HEK293 (cell line): Measurements from ENCODE around the gene TRAPPC10.

Experiments
- KLF16 ChIP-seq: fragments of 450-650 bp; formaldehyde crosslinking; IDR thresholded peaks from 2 replicates; pipeline ENCODE4 v1.5.1; 2017; ENCODE audit warnings: missing biosample characterization, missing genetic modification characterization
- MZF1 ChIP-seq: fragments of 450-650 bp; formaldehyde crosslinking; IDR thresholded peaks from 2 replicates; pipeline ENCODE4 v1.5.1; 2017; ENCODE audit warnings: missing biosample characterization, missing genetic modification characterization, borderline replicate concordance
- RBAK ChIP-seq: fragments of 450-650 bp; formaldehyde crosslinking; IDR thresholded peaks from 2 replicates; pipeline ENCODE4 v1.5.1; 2016; ENCODE audit warnings: missing biosample characterization, missing genetic modification characterization
- SCRT1 ChIP-seq: fragments of 450-650 bp; formaldehyde crosslinking; IDR thresholded peaks from 2 replicates; pipeline ENCODE4 v1.5.1; 2016; ENCODE audit warnings: missing biosample characterization, missing genetic modification characterization, borderline replicate concordance
- SP2 ChIP-seq: fragments of 450-650 bp; formaldehyde crosslinking; IDR thresholded peaks from 2 replicates; pipeline ENCODE4 v1.5.1; 2016; ENCODE audit warnings: missing biosample characterization, missing genetic modification characterization
- ZBTB8A ChIP-seq: fragments of 450-650 bp; formaldehyde crosslinking; IDR thresholded peaks from 2 replicates; pipeline ENCODE4 v1.5.1; 2016; ENCODE audit warnings: missing biosample characterization, missing genetic modification characterization
- ZEB2 ChIP-seq: fragments of 450-650 bp; formaldehyde crosslinking; IDR thresholded peaks from 2 replicates; pipeline ENCODE4 v1.5.1; 2016; ENCODE audit warnings: missing biosample characterization, missing genetic modification characterization
- ZFP3 ChIP-seq: fragments of 450-650 bp; formaldehyde crosslinking; IDR thresholded peaks from 2 replicates; pipeline ENCODE4 v1.5.1; 2016; ENCODE audit warnings: low read depth, missing biosample characterization, missing genetic modification characterization
- ZNF157 ChIP-seq: fragments of 450-650 bp; formaldehyde crosslinking; IDR thresholded peaks from 2 replicates; pipeline ENCODE4 v1.5.1; 2016; ENCODE audit warnings: missing biosample characterization, missing genetic modification characterization
- ZNF184 ChIP-seq: fragments of 450-650 bp; IDR thresholded peaks from 2 replicates; pipeline ENCODE4 v1.5.1; 2018; ENCODE audit warnings: missing biosample characterization, mild to moderate bottlenecking, missing genetic modification characterization
- ZNF214 ChIP-seq: fragments of 450-650 bp; formaldehyde crosslinking; IDR thresholded peaks from 2 replicates; pipeline ENCODE4 v1.5.1; 2017; ENCODE audit warnings: missing biosample characterization, mild to moderate bottlenecking, missing genetic modification characterization, borderline replicate concordance
- ZNF23 ChIP-seq: fragments of 450-650 bp; formaldehyde crosslinking; IDR thresholded peaks from 2 replicates; pipeline ENCODE4 v1.5.1; 2016; ENCODE audit warnings: missing biosample characterization, missing genetic modification characterization, borderline replicate concordance
- ZNF324 ChIP-seq: fragments of 450-650 bp; formaldehyde crosslinking; IDR thresholded peaks from 2 replicates; pipeline ENCODE4 v1.5.1; 2016; ENCODE audit warnings: missing biosample characterization, missing genetic modification characterization
- ZNF514 ChIP-seq: fragments of 450-650 bp; formaldehyde crosslinking; IDR thresholded peaks from 2 replicates; pipeline ENCODE4 v1.5.1; 2016; ENCODE audit warnings: missing biosample characterization, missing genetic modification characterization
- ZNF521 ChIP-seq: fragments of 450-650 bp; formaldehyde crosslinking; IDR thresholded peaks from 2 replicates; pipeline ENCODE4 v1.5.1; 2017; ENCODE audit warnings: missing biosample characterization, mild to moderate bottlenecking, missing genetic modification characterization
- ZNF571 ChIP-seq: fragments of 450-650 bp; formaldehyde crosslinking; IDR thresholded peaks from 2 replicates; pipeline ENCODE4 v1.5.0; 2017; ENCODE audit warnings: missing biosample characterization, missing genetic modification characterization
- ZNF654 ChIP-seq: fragments of 450-650 bp; formaldehyde crosslinking; IDR thresholded peaks from 2 replicates; pipeline ENCODE4 v1.5.1; 2016; ENCODE audit warnings: low read depth, missing biosample characterization, missing genetic modification characterization
- ZNF664 ChIP-seq: fragments of 450-650 bp; formaldehyde crosslinking; IDR thresholded peaks from 2 replicates; pipeline ENCODE4 v1.5.1; 2016; ENCODE audit warnings: missing biosample characterization, missing genetic modification characterization
- ZNF707 ChIP-seq: fragments of 450-650 bp; formaldehyde crosslinking; IDR thresholded peaks from 2 replicates; pipeline ENCODE4 v1.5.1; 2016; ENCODE audit warnings: missing biosample characterization, missing genetic modification characterization
- ZNF747 ChIP-seq: fragments of 450-650 bp; formaldehyde crosslinking; IDR thresholded peaks from 2 replicates; pipeline ENCODE4 v1.5.1; 2016; ENCODE audit warnings: missing biosample characterization, missing genetic modification characterization
- ZNF768 ChIP-seq: fragments of 450-650 bp; formaldehyde crosslinking; IDR thresholded peaks from 2 replicates; pipeline ENCODE4 v1.5.1; 2018; ENCODE audit warnings: missing biosample characterization, mild to moderate bottlenecking, missing genetic modification characterization
- ZNF776 ChIP-seq: fragments of 450-650 bp; formaldehyde crosslinking; IDR thresholded peaks from 2 replicates; pipeline ENCODE4 v1.5.0; 2017; ENCODE audit warnings: missing biosample characterization, missing genetic modification characterization, borderline replicate concordance
- ZNF777 ChIP-seq: fragments of 450-650 bp; formaldehyde crosslinking; IDR thresholded peaks from 2 replicates; pipeline ENCODE4 v1.5.1; 2017; ENCODE audit warnings: missing biosample characterization, missing genetic modification characterization, borderline replicate concordance
- ZNF791 ChIP-seq: fragments of 450-650 bp; formaldehyde crosslinking; IDR thresholded peaks from 2 replicates; pipeline ENCODE4 v1.5.1; 2016; ENCODE audit warnings: missing biosample characterization, missing genetic modification characterization
- ZSCAN30 ChIP-seq: fragments of 450-650 bp; IDR thresholded peaks from 2 replicates; pipeline ENCODE4 v1.5.1; 2018; ENCODE audit warnings: missing biosample characterization, mild to moderate bottlenecking, missing genetic modification characterization, moderate library complexity
- TF ChIP-seq, protein P1 (sequence below): fragments of 450-650 bp; formaldehyde crosslinking; IDR thresholded peaks from 2 replicates; pipeline ENCODE4 v1.5.1; 2017; ENCODE audit warnings: missing biosample characterization, missing genetic modification characterization
- TF ChIP-seq, protein P2 (sequence below): fragments of 450-650 bp; formaldehyde crosslinking; IDR thresholded peaks from 2 replicates; pipeline ENCODE4 v1.5.1; 2016; ENCODE audit warnings: missing biosample characterization, missing genetic modification characterization
- TF ChIP-seq, protein P3 (sequence below): fragments of 450-650 bp; formaldehyde crosslinking; optimal IDR thresholded peaks from 2 replicates; pipeline ENCODE3; 2016; ENCODE audit warnings: missing biosample characterization, mild to moderate bottlenecking, missing genetic modification characterization
- TF ChIP-seq, protein P4 (sequence below): fragments of 450-650 bp; formaldehyde crosslinking; IDR thresholded peaks from 2 replicates; pipeline ENCODE4 v1.5.1; 2016; ENCODE audit warnings: missing biosample characterization, missing genetic modification characterization
- TF ChIP-seq, protein P5 (sequence below): fragments of 450-650 bp; formaldehyde crosslinking; IDR thresholded peaks from 2 replicates; pipeline ENCODE4 v1.5.1; 2016; ENCODE audit warnings: missing biosample characterization, missing genetic modification characterization
- TF ChIP-seq, protein P6 (sequence below): fragments of 450-650 bp; formaldehyde crosslinking; IDR thresholded peaks from 2 replicates; pipeline ENCODE4 v1.5.1; 2016; ENCODE audit warnings: missing biosample characterization, missing genetic modification characterization

Gene TRAPPC10

DNA sequence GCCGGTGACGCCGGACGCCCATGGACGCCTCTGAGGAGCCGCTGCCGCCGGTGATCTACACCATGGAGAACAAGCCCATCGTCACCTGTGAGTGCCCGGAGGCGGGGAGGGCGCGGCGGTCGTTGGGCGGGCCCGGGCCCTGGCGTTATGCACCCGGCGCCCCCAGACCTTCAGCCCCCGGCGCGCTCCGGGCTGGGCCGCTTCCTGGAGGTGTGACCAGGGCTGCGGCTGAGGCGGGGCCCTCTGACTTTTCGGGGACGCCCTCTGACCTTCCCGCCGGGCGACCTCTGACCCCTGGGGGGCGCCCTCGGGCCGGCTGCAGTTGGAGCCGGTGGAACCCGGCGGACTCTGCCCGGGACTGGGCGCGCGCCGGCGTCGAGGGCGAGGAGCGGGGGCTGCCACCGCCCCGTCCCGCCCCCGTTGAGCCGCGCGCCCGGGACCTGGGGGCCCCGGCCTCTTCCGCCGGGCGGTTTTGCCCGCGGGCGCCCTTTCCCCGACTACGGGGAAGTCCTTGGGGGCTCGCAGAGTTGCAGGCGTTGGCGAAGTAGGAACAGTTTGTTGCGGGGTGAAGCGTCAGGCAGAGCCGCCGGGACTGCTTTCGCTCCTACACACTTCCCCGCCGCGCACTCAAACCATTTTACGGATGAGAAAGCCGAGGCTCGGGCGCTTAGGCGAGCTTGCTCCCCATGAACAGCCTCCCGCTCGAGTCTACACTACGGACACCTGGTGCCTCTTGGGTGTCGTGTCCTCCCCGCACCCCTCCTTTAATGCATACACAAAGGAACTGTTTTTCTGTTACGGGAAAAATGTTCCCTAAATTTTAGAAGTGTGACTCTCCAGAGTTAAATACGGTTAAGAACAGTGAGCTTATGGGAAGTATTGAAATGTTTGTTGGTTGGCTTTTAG is 618 bp downstream of the TRAPPC10 start (continued):
- TF ChIP-seq, protein P1, sequence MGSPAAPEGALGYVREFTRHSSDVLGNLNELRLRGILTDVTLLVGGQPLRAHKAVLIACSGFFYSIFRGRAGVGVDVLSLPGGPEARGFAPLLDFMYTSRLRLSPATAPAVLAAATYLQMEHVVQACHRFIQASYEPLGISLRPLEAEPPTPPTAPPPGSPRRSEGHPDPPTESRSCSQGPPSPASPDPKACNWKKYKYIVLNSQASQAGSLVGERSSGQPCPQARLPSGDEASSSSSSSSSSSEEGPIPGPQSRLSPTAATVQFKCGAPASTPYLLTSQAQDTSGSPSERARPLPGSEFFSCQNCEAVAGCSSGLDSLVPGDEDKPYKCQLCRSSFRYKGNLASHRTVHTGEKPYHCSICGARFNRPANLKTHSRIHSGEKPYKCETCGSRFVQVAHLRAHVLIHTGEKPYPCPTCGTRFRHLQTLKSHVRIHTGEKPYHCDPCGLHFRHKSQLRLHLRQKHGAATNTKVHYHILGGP (tag by site-specific recombination), result no peak
- TF ChIP-seq ZNF214 (tag by site-specific recombination) (no peak), SCRT1 (tag by site-specific recombination) (no peak), ZNF571 (tag by site-specific recombination) (no peak), ZNF23 (tag by site-specific recombination) (no peak), ZSCAN30 (tag by site-specific recombination) (no peak), ZNF777 (tag by site-specific recombination) (no peak), KLF16 (tag by site-specific recombination) (peak; percentile 26; the same call in 1 of the 2 replicates), ZNF654 (tag by site-specific recombination) (no peak), ZNF768 (tag by site-specific recombination) (no peak), ZBTB8A (tag by site-specific recombination) (peak; percentile 91), ZNF324 (tag by site-specific recombination) (0 out of 2 replicates have a peak, but pooled peaks have one; percentile 22), ZNF521 (tag by site-specific recombination) (no peak), ZNF664 (tag by site-specific recombination) (no peak), ZNF776 (no peak), ZNF707 (tag by site-specific recombination) (no peak), MZF1 (tag by site-specific recombination) (no peak), ZNF514 (tag by site-specific recombination) (no peak), ZNF157 (no peak), ZFP3 (tag by site-specific recombination) (no peak), SP2 (tag by site-specific recombination) (peak; percentile 27), RBAK (tag by site-specific recombination) (no peak), ZNF791 (no peak), ZNF747 (tag by site-specific recombination) (no peak), ZNF184 (tag by site-specific recombination) (0 out of 2 replicates have a peak, but pooled peaks have one; percentile 21), ZEB2 (tag by site-specific recombination) (peak; percentile 17; the same call in 1 of the 2 replicates)
- TF ChIP-seq, protein P2, sequence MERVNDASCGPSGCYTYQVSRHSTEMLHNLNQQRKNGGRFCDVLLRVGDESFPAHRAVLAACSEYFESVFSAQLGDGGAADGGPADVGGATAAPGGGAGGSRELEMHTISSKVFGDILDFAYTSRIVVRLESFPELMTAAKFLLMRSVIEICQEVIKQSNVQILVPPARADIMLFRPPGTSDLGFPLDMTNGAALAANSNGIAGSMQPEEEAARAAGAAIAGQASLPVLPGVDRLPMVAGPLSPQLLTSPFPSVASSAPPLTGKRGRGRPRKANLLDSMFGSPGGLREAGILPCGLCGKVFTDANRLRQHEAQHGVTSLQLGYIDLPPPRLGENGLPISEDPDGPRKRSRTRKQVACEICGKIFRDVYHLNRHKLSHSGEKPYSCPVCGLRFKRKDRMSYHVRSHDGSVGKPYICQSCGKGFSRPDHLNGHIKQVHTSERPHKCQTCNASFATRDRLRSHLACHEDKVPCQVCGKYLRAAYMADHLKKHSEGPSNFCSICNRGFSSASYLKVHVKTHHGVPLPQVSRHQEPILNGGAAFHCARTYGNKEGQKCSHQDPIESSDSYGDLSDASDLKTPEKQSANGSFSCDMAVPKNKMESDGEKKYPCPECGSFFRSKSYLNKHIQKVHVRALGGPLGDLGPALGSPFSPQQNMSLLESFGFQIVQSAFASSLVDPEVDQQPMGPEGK (tag by site-specific recombination), result peak; percentile 56; the same call in 1 of the 2 replicates
- TF ChIP-seq, protein P3, sequence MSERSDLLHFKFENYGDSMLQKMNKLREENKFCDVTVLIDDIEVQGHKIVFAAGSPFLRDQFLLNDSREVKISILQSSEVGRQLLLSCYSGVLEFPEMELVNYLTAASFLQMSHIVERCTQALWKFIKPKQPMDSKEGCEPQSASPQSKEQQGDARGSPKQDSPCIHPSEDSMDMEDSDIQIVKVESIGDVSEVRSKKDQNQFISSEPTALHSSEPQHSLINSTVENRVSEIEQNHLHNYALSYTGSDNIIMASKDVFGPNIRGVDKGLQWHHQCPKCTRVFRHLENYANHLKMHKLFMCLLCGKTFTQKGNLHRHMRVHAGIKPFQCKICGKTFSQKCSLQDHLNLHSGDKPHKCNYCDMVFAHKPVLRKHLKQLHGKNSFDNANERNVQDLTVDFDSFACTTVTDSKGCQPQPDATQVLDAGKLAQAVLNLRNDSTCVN, result peak; percentile 80
- TF ChIP-seq, protein P4, sequence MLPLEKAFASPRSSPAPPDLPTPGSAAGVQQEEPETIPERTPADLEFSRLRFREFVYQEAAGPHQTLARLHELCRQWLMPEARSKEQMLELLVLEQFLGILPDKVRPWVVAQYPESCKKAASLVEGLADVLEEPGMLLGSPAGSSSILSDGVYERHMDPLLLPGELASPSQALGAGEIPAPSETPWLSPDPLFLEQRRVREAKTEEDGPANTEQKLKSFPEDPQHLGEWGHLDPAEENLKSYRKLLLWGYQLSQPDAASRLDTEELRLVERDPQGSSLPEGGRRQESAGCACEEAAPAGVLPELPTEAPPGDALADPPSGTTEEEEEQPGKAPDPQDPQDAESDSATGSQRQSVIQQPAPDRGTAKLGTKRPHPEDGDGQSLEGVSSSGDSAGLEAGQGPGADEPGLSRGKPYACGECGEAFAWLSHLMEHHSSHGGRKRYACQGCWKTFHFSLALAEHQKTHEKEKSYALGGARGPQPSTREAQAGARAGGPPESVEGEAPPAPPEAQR (tag by site-specific recombination), result no peak
- TF ChIP-seq, protein P5, sequence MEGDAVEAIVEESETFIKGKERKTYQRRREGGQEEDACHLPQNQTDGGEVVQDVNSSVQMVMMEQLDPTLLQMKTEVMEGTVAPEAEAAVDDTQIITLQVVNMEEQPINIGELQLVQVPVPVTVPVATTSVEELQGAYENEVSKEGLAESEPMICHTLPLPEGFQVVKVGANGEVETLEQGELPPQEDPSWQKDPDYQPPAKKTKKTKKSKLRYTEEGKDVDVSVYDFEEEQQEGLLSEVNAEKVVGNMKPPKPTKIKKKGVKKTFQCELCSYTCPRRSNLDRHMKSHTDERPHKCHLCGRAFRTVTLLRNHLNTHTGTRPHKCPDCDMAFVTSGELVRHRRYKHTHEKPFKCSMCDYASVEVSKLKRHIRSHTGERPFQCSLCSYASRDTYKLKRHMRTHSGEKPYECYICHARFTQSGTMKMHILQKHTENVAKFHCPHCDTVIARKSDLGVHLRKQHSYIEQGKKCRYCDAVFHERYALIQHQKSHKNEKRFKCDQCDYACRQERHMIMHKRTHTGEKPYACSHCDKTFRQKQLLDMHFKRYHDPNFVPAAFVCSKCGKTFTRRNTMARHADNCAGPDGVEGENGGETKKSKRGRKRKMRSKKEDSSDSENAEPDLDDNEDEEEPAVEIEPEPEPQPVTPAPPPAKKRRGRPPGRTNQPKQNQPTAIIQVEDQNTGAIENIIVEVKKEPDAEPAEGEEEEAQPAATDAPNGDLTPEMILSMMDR (tag by site-specific recombination), result no peak; the same call in none of the 2 replicates
- TF ChIP-seq, protein P6, sequence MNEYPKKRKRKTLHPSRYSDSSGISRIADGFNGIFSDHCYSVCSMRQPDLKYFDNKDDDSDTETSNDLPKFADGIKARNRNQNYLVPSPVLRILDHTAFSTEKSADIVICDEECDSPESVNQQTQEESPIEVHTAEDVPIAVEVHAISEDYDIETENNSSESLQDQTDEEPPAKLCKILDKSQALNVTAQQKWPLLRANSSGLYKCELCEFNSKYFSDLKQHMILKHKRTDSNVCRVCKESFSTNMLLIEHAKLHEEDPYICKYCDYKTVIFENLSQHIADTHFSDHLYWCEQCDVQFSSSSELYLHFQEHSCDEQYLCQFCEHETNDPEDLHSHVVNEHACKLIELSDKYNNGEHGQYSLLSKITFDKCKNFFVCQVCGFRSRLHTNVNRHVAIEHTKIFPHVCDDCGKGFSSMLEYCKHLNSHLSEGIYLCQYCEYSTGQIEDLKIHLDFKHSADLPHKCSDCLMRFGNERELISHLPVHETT (tag by site-specific recombination), result peak; percentile 37; the same call in 1 of the 2 replicates
